ENCODE results near the gene OR2A42.
"Not testable (repeated sequence)": the region's sequence is repeated elsewhere in the genome, so short reads cannot be mapped to it uniquely, and the experiment has no call there.

Gene OR2A42

DNA sequence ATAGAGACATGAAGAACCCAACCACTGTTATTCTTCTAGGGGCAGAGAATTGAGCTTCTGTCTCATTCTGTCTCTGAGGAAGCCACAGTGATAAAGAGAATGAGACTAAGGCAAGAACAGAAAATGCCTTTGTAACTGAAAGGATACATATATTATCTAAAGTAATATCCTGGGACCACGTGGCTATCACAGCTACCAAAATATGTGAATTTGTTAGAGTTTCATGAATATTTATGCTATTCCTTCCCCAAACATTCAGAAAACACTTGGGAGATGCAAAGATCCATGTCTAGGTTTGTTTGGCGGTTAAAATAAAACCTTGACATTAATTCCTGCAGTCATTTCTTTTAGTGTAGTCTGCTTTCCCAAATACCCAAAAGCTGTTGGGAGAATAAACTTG lies 22.7 kb upstream of the OR2A42 start:
- H3K4me1 ChIP-seq (ENCODE audit: low read length); H3K9me3 ChIP-seq (ENCODE audit: insufficient read depth, low read length); H3K4me3 ChIP-seq (ENCODE audit: low read length); H3K27me3 ChIP-seq (ENCODE audit: low read depth, low read length); H3K4me2 ChIP-seq (ENCODE audit: low read length); H3K36me3 ChIP-seq (replicated peaks; ENCODE audit: low read depth, low read length); H4K20me1 ChIP-seq (ENCODE audit: insufficient read depth, low read length); H3K27ac ChIP-seq (ENCODE audit: low read length); H2AFZ ChIP-seq (ENCODE audit: low read depth, low read length); H3K79me2 ChIP-seq (ENCODE audit: low read length); H3K9ac ChIP-seq (ENCODE audit: low read length): not testable (repeated sequence)

DNA sequence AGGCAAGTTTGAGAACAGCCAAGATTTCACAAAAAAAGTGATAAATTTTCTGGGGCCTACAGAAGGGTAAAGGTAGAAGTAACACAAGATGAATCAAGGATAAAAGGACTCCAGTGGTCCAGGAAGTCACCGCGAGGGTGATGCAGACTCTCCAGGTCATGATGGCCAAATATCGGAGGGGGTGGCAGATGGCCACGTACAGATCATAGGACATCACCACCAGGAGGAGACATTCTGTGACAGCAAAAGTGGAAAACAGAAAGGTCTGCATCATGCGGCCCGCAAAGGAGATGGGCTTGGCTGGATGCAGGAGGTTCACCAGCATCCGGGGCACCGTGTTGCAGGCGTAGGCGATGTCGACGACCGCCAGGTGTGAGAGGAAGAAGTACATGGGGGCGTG lies 19.7 kb upstream of the OR2A42 start:
- not testable (repeated sequence) for H3K4me3 ChIP-seq (ENCODE audit: low read length); H3K9ac ChIP-seq (ENCODE audit: low read length); H3K27me3 ChIP-seq (ENCODE audit: low read depth, low read length); H2AFZ ChIP-seq (ENCODE audit: low read depth, low read length); H3K27ac ChIP-seq (ENCODE audit: low read length); H3K4me2 ChIP-seq (ENCODE audit: low read length); H3K4me1 ChIP-seq (ENCODE audit: low read length); H3K36me3 ChIP-seq (replicated peaks; ENCODE audit: low read depth, low read length); H3K79me2 ChIP-seq (ENCODE audit: low read length); H4K20me1 ChIP-seq (ENCODE audit: insufficient read depth, low read length); H3K9me3 ChIP-seq (ENCODE audit: insufficient read depth, low read length)

DNA sequence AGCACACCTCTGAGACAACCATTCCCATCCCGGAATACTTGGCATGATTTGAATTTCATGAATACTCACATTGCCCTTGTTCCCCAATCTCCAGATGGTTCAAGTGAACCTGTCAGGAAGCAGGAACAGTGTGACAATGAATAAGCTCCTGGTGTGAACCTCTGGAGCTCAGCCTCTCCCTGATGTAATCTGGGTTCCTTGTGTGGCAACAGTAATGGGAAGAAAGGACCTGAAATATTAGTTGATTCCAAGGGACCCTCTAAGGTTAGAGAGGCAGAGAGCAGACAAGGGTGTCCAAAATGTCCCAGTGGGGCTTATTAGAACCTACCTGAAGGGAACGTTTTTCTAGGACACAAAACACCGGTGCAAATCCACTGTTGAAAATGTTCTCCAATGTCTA lies 16.7 kb upstream of the OR2A42 start:
- Histone ChIP-seq H3K27me3 (ENCODE audit: low read depth, low read length) (0 out of 2 replicates have a peak, but pooled peaks cover 4% of the 10 kb centered on the region), H3K4me3 (ENCODE audit: low read length) (no peak overlapping the region), H3K36me3 (replicated peaks; ENCODE audit: low read depth, low read length) (no peaks in the 10 kb centered on the region), H3K27ac (ENCODE audit: low read length) (no peak overlapping the region), H3K4me2 (ENCODE audit: low read length) (no peak overlapping the region), H3K4me1 (ENCODE audit: low read length) (no peaks in the 10 kb centered on the region), H2AFZ (ENCODE audit: low read depth, low read length) (no peak overlapping the region), H3K79me2 (ENCODE audit: low read length) (no peaks in the 10 kb centered on the region), H3K9me3 (ENCODE audit: insufficient read depth, low read length) (no peaks in the 10 kb centered on the region), H4K20me1 (ENCODE audit: insufficient read depth, low read length) (no peaks in the 10 kb centered on the region), H3K9ac (ENCODE audit: low read length) (no peak overlapping the region)
- TF ChIP-seq, protein P1, sequence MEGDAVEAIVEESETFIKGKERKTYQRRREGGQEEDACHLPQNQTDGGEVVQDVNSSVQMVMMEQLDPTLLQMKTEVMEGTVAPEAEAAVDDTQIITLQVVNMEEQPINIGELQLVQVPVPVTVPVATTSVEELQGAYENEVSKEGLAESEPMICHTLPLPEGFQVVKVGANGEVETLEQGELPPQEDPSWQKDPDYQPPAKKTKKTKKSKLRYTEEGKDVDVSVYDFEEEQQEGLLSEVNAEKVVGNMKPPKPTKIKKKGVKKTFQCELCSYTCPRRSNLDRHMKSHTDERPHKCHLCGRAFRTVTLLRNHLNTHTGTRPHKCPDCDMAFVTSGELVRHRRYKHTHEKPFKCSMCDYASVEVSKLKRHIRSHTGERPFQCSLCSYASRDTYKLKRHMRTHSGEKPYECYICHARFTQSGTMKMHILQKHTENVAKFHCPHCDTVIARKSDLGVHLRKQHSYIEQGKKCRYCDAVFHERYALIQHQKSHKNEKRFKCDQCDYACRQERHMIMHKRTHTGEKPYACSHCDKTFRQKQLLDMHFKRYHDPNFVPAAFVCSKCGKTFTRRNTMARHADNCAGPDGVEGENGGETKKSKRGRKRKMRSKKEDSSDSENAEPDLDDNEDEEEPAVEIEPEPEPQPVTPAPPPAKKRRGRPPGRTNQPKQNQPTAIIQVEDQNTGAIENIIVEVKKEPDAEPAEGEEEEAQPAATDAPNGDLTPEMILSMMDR (IDR thresholded peaks at IDR 0.05; ENCODE audit: low read depth, low read length): no peak
- no peak for TF ChIP-seq EZH2phosphoT487 (IDR thresholded peaks at IDR 0.05; ENCODE audit: low read depth)

DNA sequence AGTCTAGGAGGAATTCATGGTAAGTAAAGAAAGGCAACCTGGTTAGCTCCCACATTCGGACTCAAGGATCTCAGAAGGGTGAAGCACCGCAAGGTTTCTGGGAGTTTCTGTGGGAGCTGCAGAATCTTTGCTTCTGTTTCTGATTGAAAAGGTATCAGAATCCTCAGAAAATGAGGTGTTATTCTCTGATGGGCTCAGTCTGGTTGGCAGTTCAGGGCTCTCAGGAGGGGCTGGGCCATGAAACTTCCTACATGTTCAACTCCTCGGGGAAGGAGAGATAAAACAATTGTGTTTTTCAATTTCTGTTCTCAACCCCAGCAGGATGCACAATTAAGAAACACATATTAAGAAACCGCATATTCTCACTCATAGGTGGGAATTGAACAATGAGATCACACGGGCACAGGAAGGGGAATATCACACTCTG lies 16.1 kb upstream of the OR2A42 start:
- H3K4me2 ChIP-seq (ENCODE audit: low read length): no peak overlapping the region

DNA sequence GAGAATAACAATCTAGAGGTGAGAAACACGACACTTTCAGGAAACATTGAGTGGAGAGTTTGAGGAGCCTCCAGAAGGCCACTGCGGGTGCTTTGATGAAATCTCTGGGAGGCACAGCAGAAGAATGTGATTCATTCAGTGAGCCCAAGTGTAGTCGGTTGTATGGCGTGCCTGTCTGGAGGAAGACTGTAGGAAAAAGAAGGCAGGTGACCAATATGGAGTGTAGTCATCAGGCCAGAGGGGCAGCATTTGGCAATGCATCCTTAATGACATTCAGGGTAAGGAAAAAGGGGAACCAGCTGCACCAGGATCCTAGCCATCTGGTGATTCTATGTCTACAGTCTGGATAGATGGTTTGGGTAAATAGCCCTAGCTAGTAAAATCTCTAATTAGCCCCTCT lies 12.9 kb upstream of the OR2A42 start:
- H2AFZ ChIP-seq (ENCODE audit: low read depth, low read length); H3K9ac ChIP-seq (ENCODE audit: low read length); H3K27me3 ChIP-seq (ENCODE audit: low read depth, low read length); H3K4me3 ChIP-seq (ENCODE audit: low read length); H3K4me1 ChIP-seq (ENCODE audit: low read length); H3K4me2 ChIP-seq (ENCODE audit: low read length); H3K27ac ChIP-seq (ENCODE audit: low read length); H3K36me3 ChIP-seq (replicated peaks; ENCODE audit: low read depth, low read length); H4K20me1 ChIP-seq (ENCODE audit: insufficient read depth, low read length); H3K79me2 ChIP-seq (ENCODE audit: low read length); H3K9me3 ChIP-seq (ENCODE audit: insufficient read depth, low read length): not testable (repeated sequence)

More for the DNA sequence above, 16.1 kb upstream of the OR2A42 start:
- H3K27me3 ChIP-seq (ENCODE audit: low read depth, low read length): 0 out of 2 replicates have a peak, but pooled peaks cover 4% of the 10 kb centered on the region
- no peaks in the 10 kb centered on the region for H4K20me1 ChIP-seq (ENCODE audit: insufficient read depth, low read length)
- H3K27ac ChIP-seq (ENCODE audit: low read length): no peak overlapping the region
- no peak for TF ChIP-seq EZH2phosphoT487 (IDR thresholded peaks at IDR 0.05; ENCODE audit: low read depth)
- TF ChIP-seq, protein P1 (IDR thresholded peaks at IDR 0.05; ENCODE audit: low read depth, low read length): no peak
- H3K79me2 ChIP-seq (ENCODE audit: low read length): no peaks in the 10 kb centered on the region
- no peaks in the 10 kb centered on the region for H3K36me3 ChIP-seq (replicated peaks; ENCODE audit: low read depth, low read length)
- no peak overlapping the region for H3K4me3 ChIP-seq (ENCODE audit: low read length)
- H3K9me3 ChIP-seq (ENCODE audit: insufficient read depth, low read length): no peaks in the 10 kb centered on the region
- H2AFZ ChIP-seq (ENCODE audit: low read depth, low read length): no peak overlapping the region
- H3K9ac ChIP-seq (ENCODE audit: low read length): no peak overlapping the region
- no peaks in the 10 kb centered on the region for H3K4me1 ChIP-seq (ENCODE audit: low read length)

DNA sequence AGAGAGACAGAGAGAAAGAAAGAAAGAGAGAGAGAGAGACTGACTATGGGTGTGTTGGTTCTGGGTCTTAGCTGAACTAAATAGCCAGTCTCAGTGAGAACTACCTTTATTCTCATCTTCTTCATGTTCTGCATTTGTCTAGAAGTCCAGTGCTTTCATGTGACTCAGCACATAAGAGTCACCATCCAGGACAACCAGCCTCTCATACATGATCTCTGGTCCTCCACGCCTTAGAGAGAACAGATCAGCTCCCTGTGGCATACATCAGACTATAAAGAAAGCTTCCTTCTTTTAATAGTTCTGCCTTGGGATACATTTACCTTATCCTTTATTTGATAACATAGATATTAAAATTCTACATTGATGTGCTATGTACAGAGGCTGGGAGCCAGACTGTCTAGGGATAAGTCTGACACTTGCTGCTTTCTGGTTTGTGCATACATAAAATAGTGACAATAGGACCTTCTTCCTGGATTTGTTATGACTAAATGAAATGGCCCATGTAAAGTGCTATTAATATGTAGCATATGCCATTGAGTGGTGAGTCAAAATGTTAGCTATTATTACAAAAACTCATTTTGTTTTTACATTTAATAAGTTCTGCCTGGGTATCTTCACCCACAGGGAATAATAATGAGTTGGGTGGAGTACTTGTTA lies 8.4 kb upstream of the OR2A42 start:
- H3K27ac ChIP-seq (ENCODE audit: low read length); H3K9ac ChIP-seq (ENCODE audit: low read length); H3K4me2 ChIP-seq (ENCODE audit: low read length); H3K9me3 ChIP-seq (ENCODE audit: insufficient read depth, low read length); H3K79me2 ChIP-seq (ENCODE audit: low read length); H3K27me3 ChIP-seq (ENCODE audit: low read depth, low read length); H2AFZ ChIP-seq (ENCODE audit: low read depth, low read length); H4K20me1 ChIP-seq (ENCODE audit: insufficient read depth, low read length); H3K4me1 ChIP-seq (ENCODE audit: low read length); H3K36me3 ChIP-seq (replicated peaks; ENCODE audit: low read depth, low read length); H3K4me3 ChIP-seq (ENCODE audit: low read length): not testable (repeated sequence)

DNA sequence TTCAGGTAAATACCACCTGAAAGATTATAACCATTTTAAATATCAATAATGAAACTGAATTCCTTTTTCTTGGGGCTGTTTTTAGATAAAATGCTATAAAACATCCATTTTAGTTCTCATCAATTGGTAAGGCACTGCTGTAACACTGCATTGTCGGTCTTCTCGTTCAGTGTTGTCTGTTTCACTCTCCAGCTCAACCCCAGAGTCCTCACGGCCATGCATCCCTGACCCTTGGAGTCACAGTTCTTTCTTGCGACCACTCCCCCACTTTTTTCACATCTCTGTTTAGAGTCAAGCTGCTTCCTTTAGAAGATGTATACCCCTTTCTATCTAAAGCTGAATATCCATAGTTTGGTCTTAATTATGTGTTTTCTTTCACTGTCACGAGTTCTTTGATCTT lies 7.6 kb upstream of the OR2A42 start:
- H2AFZ ChIP-seq (ENCODE audit: low read depth, low read length); H3K27ac ChIP-seq (ENCODE audit: low read length); H3K27me3 ChIP-seq (ENCODE audit: low read depth, low read length); H3K4me1 ChIP-seq (ENCODE audit: low read length); H3K4me3 ChIP-seq (ENCODE audit: low read length); H3K9me3 ChIP-seq (ENCODE audit: insufficient read depth, low read length); H3K4me2 ChIP-seq (ENCODE audit: low read length); H4K20me1 ChIP-seq (ENCODE audit: insufficient read depth, low read length); H3K36me3 ChIP-seq (replicated peaks; ENCODE audit: low read depth, low read length); H3K79me2 ChIP-seq (ENCODE audit: low read length); H3K9ac ChIP-seq (ENCODE audit: low read length): not testable (repeated sequence)

DNA sequence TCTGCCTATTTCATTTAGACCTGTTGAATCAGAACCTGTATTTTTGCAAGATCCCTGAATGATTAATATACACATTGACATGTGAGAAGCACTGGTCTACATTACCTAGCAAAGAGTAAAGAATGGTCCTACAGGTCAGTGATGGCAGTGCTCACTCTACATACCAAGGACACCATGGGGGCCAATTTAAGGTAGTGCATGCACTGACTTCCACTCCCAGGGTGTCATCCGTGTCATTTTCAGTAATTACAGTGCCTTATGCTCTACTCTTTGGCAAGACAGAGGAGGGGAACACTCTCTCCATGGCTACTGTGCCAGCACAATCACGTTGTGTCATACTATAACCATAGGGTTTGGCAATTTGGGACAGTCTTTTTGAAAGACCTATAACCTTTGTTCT lies 6.0 kb upstream of the OR2A42 start:
- H3K27ac ChIP-seq (ENCODE audit: low read length): not testable (repeated sequence)

More for the DNA sequence above, 6.0 kb upstream of the OR2A42 start:
- not testable (repeated sequence) for H3K4me2 ChIP-seq (ENCODE audit: low read length); H3K79me2 ChIP-seq (ENCODE audit: low read length); H3K4me1 ChIP-seq (ENCODE audit: low read length); H3K9ac ChIP-seq (ENCODE audit: low read length); H3K27me3 ChIP-seq (ENCODE audit: low read depth, low read length); H3K9me3 ChIP-seq (ENCODE audit: insufficient read depth, low read length); H3K36me3 ChIP-seq (replicated peaks; ENCODE audit: low read depth, low read length); H4K20me1 ChIP-seq (ENCODE audit: insufficient read depth, low read length); H3K4me3 ChIP-seq (ENCODE audit: low read length); H2AFZ ChIP-seq (ENCODE audit: low read depth, low read length)

All from OCI-LY3 (cell line).